Transverse colon (tissue), 4 donors: Measurements from ENCODE around the gene MCM9.

Source experiments
- POLR2AphosphoS5 ChIP-seq, 3 donors: sonication (generic); formaldehyde crosslinking; IDR thresholded peaks; one replicate each; pipeline ENCODE4 v1.6.1; 2016; ENCODE audit warnings: antibody characterized with exemption in 3 of 3
- TF ChIP-seq, protein P1 (sequence below), 5 experiments: fragments of 200-600 bp in 3 of 5; fragments of 450-650 bp in 2 of 5; sonication (generic) in 3 of 5; IDR thresholded peaks; 1 replicate in 2 of 5; 2 replicates in 3 of 5; pipeline ENCODE4 v1.5.1; 2016 to 2017; ENCODE audit warnings: antibody characterized with exemption in 5 of 5, inconsistent platforms in 3 of 5, mild to moderate bottlenecking in 2 of 5, moderate library complexity in 1 of 5

DNA sequence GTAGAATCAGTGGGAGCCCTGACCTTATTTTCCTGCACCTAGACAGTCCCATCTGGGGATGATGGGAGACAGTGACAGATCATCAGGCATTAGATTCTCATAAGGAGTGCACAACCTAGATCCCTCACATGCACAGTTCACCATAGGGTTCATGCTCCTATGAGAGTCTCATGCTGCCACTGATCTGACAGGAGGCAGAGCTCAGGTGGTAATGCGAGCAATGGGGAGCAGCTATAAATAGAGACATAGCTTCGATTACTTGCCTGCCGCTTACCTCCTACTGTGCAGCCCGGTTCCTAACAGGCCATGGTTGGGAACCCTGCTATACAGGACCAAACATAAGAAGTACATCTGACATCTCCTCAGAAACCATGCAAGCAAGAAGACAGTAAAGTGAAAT, 72.5 kb downstream of the MCM9 start:
- TF ChIP-seq, protein P1, sequence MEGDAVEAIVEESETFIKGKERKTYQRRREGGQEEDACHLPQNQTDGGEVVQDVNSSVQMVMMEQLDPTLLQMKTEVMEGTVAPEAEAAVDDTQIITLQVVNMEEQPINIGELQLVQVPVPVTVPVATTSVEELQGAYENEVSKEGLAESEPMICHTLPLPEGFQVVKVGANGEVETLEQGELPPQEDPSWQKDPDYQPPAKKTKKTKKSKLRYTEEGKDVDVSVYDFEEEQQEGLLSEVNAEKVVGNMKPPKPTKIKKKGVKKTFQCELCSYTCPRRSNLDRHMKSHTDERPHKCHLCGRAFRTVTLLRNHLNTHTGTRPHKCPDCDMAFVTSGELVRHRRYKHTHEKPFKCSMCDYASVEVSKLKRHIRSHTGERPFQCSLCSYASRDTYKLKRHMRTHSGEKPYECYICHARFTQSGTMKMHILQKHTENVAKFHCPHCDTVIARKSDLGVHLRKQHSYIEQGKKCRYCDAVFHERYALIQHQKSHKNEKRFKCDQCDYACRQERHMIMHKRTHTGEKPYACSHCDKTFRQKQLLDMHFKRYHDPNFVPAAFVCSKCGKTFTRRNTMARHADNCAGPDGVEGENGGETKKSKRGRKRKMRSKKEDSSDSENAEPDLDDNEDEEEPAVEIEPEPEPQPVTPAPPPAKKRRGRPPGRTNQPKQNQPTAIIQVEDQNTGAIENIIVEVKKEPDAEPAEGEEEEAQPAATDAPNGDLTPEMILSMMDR (IDR thresholded peaks at IDR 0.05), result no peak
- no peak for TF ChIP-seq POLR2AphosphoS5 (IDR thresholded peaks at IDR 0.05)
